ENCODE results near the gene RBM6. TPM values are rescaled to one million over a fixed set of nuclear protein-coding genes. Genes with fewer than 3 reads are reported as not detected.
A peak's percentile ranks its signal among the peaks of the same experiment; 100 is the strongest.

The RBM6 gene
- total and polyA plus RNA-seq, 5 donors from 2014 or later, result 23.1 to 142 (median 26.3) TPM

DNA sequence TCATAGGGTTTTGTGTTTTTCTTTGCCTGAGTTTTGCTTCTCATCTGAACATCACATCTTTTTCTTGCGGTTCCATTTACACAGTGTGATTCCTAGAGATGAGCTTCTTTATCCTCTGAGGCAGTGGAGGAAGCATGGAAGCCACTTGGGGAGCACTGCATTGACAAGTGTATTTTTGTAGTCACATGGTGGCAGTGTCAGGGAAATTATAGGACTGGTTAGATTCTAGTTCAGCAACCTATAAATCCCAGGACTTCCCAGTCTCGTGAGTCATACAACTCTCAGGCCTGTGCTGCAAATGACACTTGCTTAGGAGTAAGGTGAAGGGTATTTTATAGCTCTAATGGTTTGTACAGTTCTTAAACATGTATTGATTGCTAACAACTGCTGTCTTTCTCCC is 58.4 kb downstream of the RBM6 start:
- Histone ChIP-seq H3K27me3 (ENCODE audit: control insufficient read depth, insufficient read depth, low read length) (no peaks in the 10 kb centered on the region), H3K4me1 (ENCODE audit: control insufficient read depth, insufficient read depth, low read length, poor library complexity, severe bottlenecking) (no peaks in the 10 kb centered on the region), H3K4me3 (ENCODE audit: low read depth, low read length) (no peak overlapping the region), H3K36me3 (ENCODE audit: control insufficient read depth, insufficient read depth, low read length) (peaks cover 37% of the 10 kb centered on the region), H3K9me3 (ENCODE audit: control insufficient read depth in 2 of 2, low read length in 2 of 2) (no peaks in the 10 kb centered on the region), H3K27ac (ENCODE audit: insufficient read depth, low read length, poor library complexity, severe bottlenecking) (no peak overlapping the region)
- Mint-ChIP-seq H3K9me3 (no peaks in the 10 kb centered on the region), H3K4me1 (peaks cover 19 to 29% (median 22%) of the 10 kb centered on the region in 4 donors), H3K36me3 (peaks cover 32% of the 10 kb centered on the region), H3K4me3 (no peak overlapping the region), H3K27ac (peak overlapping the region in 2 of 3 donors; percentile 47 to 66), H3K27me3 (no peaks in the 10 kb centered on the region)
- ATAC-seq (ENCODE audit: low read depth in 2 of 2) (no peak), DNase-seq (no peak)

DNA sequence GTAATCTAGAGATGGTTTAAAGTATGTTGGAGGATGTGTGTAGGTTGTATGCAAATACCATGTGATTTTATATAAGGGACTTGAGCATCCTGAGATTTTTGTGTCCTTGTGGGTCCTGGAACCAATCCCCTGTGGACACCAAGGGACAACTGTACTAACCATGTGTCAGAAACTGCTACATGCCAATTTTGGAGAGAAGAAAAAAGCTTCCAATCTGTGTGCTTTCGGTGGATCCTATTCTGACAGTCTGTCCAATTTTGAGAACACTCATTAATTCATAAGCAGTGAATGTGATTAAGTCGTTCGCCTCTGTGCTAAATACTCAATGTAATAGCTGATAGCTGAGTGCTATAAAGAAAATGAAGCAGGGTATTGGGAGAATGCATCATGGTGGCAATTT is 61.6 kb downstream of the RBM6 start:
- Histone ChIP-seq H3K9me3 (ENCODE audit: control insufficient read depth in 2 of 2, low read length in 2 of 2) (no peaks in the 10 kb centered on the region), H3K27me3 (ENCODE audit: control insufficient read depth, insufficient read depth, low read length) (no peaks in the 10 kb centered on the region), H3K4me3 (ENCODE audit: low read depth, low read length) (no peak overlapping the region), H3K4me1 (ENCODE audit: control insufficient read depth, insufficient read depth, low read length, poor library complexity, severe bottlenecking) (no peaks in the 10 kb centered on the region), H3K36me3 (ENCODE audit: control insufficient read depth, insufficient read depth, low read length) (peaks cover 29% of the 10 kb centered on the region), H3K27ac (ENCODE audit: insufficient read depth, low read length, poor library complexity, severe bottlenecking) (no peak overlapping the region)
- ATAC-seq (ENCODE audit: low read depth in 2 of 2), result no peak
- Mint-ChIP-seq H3K4me1 (peaks cover 18 to 25% (median 21%) of the 10 kb centered on the region in 4 donors), H3K4me3 (no peak overlapping the region), H3K27me3 (no peaks in the 10 kb centered on the region), H3K27ac (peak overlapping the region in 2 of 3 donors; percentile 5 to 14), H3K9me3 (no peaks in the 10 kb centered on the region), H3K36me3 (peaks cover 31% of the 10 kb centered on the region)
- DNase-seq, result no peak

DNA sequence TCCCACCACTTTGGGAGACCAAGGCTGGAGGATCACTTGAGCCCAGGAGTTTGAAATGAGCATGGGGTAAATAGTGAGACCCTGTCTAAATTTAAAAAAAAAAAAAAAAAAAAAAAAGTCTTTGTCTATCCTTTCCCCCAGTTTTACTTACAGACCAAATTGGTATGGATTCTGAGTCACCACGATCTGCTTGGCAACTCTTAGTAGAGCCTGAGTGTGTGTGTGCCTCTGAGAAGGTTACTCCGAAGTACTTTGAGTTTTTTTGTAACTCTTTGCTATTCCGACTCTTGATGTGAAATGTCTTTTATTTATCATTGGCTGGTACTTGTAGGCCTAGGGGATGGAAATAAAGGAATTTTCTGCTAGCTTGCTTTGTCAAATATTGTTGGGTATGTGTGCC is 63.3 kb downstream of the RBM6 start:
- no peaks in the 10 kb centered on the region for H3K9me3 Mint-ChIP-seq
- H3K4me1 Mint-ChIP-seq, result peaks cover 7 to 14% (median 11%) of the 10 kb centered on the region in 4 donors
- H3K4me3 Mint-ChIP-seq, result no peak overlapping the region
- Histone ChIP-seq H3K9me3 (ENCODE audit: control insufficient read depth in 2 of 2, low read length in 2 of 2) (no peaks in the 10 kb centered on the region), H3K36me3 (ENCODE audit: control insufficient read depth, insufficient read depth, low read length) (peaks cover 32% of the 10 kb centered on the region), H3K27ac (ENCODE audit: insufficient read depth, low read length, poor library complexity, severe bottlenecking) (no peak overlapping the region), H3K27me3 (ENCODE audit: control insufficient read depth, insufficient read depth, low read length) (no peaks in the 10 kb centered on the region), H3K4me3 (ENCODE audit: low read depth, low read length) (no peak overlapping the region), H3K4me1 (ENCODE audit: control insufficient read depth, insufficient read depth, low read length, poor library complexity, severe bottlenecking) (no peaks in the 10 kb centered on the region)
- peak overlapping the region in 2 of 3 donors; percentile 3 to 11 for H3K27ac Mint-ChIP-seq
- DNase-seq, result no peak
- H3K27me3 Mint-ChIP-seq, result no peaks in the 10 kb centered on the region
- ATAC-seq (ENCODE audit: low read depth in 2 of 2), result no peak
- peaks cover 34% of the 10 kb centered on the region for H3K36me3 Mint-ChIP-seq

DNA sequence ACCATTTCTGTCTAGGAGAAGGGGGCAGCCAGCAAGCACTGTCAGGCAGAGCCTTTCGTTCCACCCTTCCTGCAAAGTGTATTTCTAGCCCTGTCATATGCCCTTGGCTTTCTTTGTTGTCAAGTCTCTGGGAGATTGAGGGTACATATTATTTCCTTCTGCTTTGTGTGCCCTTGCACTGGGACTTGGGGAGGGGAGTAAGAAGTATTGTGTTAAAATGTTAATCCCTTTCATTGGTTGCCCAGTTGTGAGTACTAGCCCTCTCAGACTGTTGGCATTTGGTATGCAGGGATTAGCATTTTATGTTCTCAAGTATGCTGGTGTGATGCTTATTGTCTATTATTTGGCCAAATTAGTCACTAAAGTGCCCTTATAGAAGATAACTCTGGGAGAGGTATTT is 63.9 kb downstream of the RBM6 start:
- Histone ChIP-seq H3K36me3 (ENCODE audit: control insufficient read depth, insufficient read depth, low read length) (peaks cover 31% of the 10 kb centered on the region), H3K27ac (ENCODE audit: insufficient read depth, low read length, poor library complexity, severe bottlenecking) (no peak overlapping the region), H3K9me3 (ENCODE audit: control insufficient read depth in 2 of 2, low read length in 2 of 2) (no peaks in the 10 kb centered on the region), H3K4me3 (ENCODE audit: low read depth, low read length) (no peak overlapping the region), H3K4me1 (ENCODE audit: control insufficient read depth, insufficient read depth, low read length, poor library complexity, severe bottlenecking) (no peaks in the 10 kb centered on the region), H3K27me3 (ENCODE audit: control insufficient read depth, insufficient read depth, low read length) (no peaks in the 10 kb centered on the region)
- no peaks in the 10 kb centered on the region for H3K9me3 Mint-ChIP-seq
- ATAC-seq (ENCODE audit: low read depth in 2 of 2) (no peak), DNase-seq (no peak)
- H3K27me3 Mint-ChIP-seq, result no peaks in the 10 kb centered on the region
- H3K4me1 Mint-ChIP-seq, result peaks cover 7 to 15% (median 10%) of the 10 kb centered on the region in 4 donors
- peaks cover 36% of the 10 kb centered on the region for H3K36me3 Mint-ChIP-seq
- H3K4me3 Mint-ChIP-seq, result no peak overlapping the region
- H3K27ac Mint-ChIP-seq, result peak overlapping the region in 2 of 3 donors; percentile 3 to 11

DNA sequence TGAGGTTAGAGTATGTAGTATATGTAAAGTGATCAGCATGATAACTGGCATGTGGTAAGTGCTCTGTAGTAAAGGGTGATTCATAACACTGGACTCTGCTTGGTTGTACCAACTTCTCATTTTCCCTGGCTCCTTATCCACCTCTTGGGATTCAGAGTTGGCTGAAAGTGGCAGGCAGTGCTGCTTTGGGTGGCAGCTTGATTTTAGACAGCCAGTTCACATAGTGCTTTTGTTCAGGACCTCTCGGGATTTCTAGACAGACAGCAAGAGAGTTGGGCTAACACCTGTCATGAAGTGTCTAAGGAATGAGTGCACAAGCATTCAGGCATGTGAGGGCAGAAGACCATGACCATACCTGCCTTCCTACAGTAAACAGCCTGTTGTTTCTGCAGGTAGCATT is 69.0 kb downstream of the RBM6 start:
- H3K4me1 Mint-ChIP-seq, result peaks cover under 1 to 10% (median 7%) of the 10 kb centered on the region in 4 donors
- H3K36me3 Mint-ChIP-seq, result peaks cover 20% of the 10 kb centered on the region
- no peaks in the 10 kb centered on the region for H3K9me3 Mint-ChIP-seq
- no peak overlapping the region for H3K27ac ChIP-seq (ENCODE audit: insufficient read depth, low read length, poor library complexity, severe bottlenecking)
- peak overlapping the region in 1 of 3 donors; percentile 8 for H3K27ac Mint-ChIP-seq
- H3K4me3 ChIP-seq (ENCODE audit: low read depth, low read length), result no peak overlapping the region
- no peaks in the 10 kb centered on the region for H3K27me3 Mint-ChIP-seq
- H3K27me3 ChIP-seq (ENCODE audit: control insufficient read depth, insufficient read depth, low read length), result no peaks in the 10 kb centered on the region
- no peaks in the 10 kb centered on the region for H3K4me1 ChIP-seq (ENCODE audit: control insufficient read depth, insufficient read depth, low read length, poor library complexity, severe bottlenecking)
- no peak for ATAC-seq (ENCODE audit: low read depth in 2 of 2)
- no peaks in the 10 kb centered on the region for H3K9me3 ChIP-seq (ENCODE audit: control insufficient read depth in 2 of 2, low read length in 2 of 2)
- H3K4me3 Mint-ChIP-seq, result no peak overlapping the region
- peaks cover 17% of the 10 kb centered on the region for H3K36me3 ChIP-seq (ENCODE audit: control insufficient read depth, insufficient read depth, low read length)
- no peak for DNase-seq

DNA sequence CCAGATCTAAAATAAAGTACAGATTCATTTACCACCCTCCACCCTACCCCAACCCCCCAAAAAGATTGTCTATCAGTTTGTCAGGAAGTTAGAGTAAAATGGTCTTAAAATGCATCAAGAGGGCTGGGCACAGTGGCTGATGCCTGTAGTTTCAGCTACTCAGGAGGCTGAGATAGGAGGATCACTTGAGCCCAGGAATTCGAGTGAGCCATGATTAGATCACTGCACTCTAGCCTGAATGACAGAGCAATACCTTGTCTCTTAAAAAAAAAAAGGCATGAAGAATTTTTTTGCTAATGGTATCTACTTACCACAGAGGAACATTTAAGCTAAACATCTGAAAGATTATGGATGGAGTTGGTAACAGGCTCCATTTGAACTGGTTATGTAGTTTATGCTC is 71.0 kb downstream of the RBM6 start:
- H3K27me3 Mint-ChIP-seq, result no peaks in the 10 kb centered on the region
- peaks cover 23% of the 10 kb centered on the region for H3K36me3 Mint-ChIP-seq
- peaks cover 0 to under 1% (median 0%) of the 10 kb centered on the region in 7 donors for H3K9me3 Mint-ChIP-seq
- no peak overlapping the region for H3K4me3 ChIP-seq (ENCODE audit: low read depth, low read length)
- H3K27me3 ChIP-seq (ENCODE audit: control insufficient read depth, insufficient read depth, low read length), result no peaks in the 10 kb centered on the region
- no peaks in the 10 kb centered on the region for H3K9me3 ChIP-seq (ENCODE audit: control insufficient read depth in 2 of 2, low read length in 2 of 2)
- H3K27ac Mint-ChIP-seq, result no peak overlapping the region
- no peak for DNase-seq
- no peak overlapping the region for H3K27ac ChIP-seq (ENCODE audit: insufficient read depth, low read length, poor library complexity, severe bottlenecking)
- peaks cover 0 to 9% (median 7%) of the 10 kb centered on the region in 4 donors for H3K4me1 Mint-ChIP-seq
- no peak overlapping the region for H3K4me3 Mint-ChIP-seq
- no peak for ATAC-seq (ENCODE audit: low read depth in 2 of 2)
- no peaks in the 10 kb centered on the region for H3K4me1 ChIP-seq (ENCODE audit: control insufficient read depth, insufficient read depth, low read length, poor library complexity, severe bottlenecking)
- H3K36me3 ChIP-seq (ENCODE audit: control insufficient read depth, insufficient read depth, low read length), result peaks cover 17% of the 10 kb centered on the region

DNA sequence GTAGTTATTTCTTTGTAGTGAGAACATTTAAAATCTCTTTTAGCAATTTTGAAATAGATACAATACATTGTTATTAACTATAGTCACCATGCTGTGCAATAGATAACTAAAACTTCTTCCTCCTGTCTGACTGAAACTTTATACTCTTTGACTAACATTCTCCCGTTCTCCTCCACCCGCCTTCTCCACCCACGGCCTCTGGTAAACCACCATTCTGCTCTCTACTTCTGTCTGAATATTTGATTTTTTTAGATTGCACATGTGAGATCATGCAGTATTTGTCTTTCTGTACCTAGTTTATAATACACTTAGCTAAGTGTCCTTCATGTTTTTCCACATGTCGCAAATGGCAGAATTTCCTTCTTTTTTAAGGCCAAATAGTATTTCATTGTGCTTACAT is 76.0 kb downstream of the RBM6 start:
- no peak overlapping the region for H3K4me3 Mint-ChIP-seq
- no peak overlapping the region for H3K4me3 ChIP-seq (ENCODE audit: low read depth, low read length)
- no peaks in the 10 kb centered on the region for H3K27me3 Mint-ChIP-seq
- no peaks in the 10 kb centered on the region for H3K27me3 ChIP-seq (ENCODE audit: control insufficient read depth, insufficient read depth, low read length)
- no peak for DNase-seq
- H3K36me3 Mint-ChIP-seq, result peaks cover 31% of the 10 kb centered on the region
- H3K27ac Mint-ChIP-seq, result peak overlapping the region in 1 of 3 donors; percentile 3
- no peaks in the 10 kb centered on the region for H3K4me1 ChIP-seq (ENCODE audit: control insufficient read depth, insufficient read depth, low read length, poor library complexity, severe bottlenecking)
- H3K9me3 Mint-ChIP-seq, result peaks cover 0 to 1% (median 0%) of the 10 kb centered on the region in 7 donors
- H3K9me3 ChIP-seq (ENCODE audit: control insufficient read depth in 2 of 2, low read length in 2 of 2), result no peaks in the 10 kb centered on the region
- H3K36me3 ChIP-seq (ENCODE audit: control insufficient read depth, insufficient read depth, low read length), result peaks cover 20% of the 10 kb centered on the region
- peaks cover 0 to 17% (median 7%) of the 10 kb centered on the region in 4 donors for H3K4me1 Mint-ChIP-seq
- no peak for ATAC-seq (ENCODE audit: low read depth in 2 of 2)
- no peak overlapping the region for H3K27ac ChIP-seq (ENCODE audit: insufficient read depth, low read length, poor library complexity, severe bottlenecking)

DNA sequence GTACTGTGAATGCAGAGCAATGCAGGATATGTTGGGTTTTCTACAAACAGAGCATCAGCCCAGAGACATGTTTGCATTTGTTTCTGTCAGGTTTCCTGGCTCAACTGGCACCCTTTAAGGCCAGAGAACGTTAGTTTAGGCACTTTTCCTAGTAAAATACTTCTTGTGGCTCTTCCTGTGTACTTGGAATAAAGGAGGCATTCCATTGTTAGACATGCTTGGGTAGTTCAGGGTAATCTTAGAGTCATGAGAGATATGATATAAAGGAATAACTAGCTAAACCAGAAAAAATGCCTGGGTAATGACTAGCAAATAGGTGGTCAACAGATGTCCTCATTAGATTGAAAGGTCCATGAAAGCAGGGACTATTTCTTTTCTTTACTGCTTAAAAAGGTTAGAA is 88.4 kb downstream of the RBM6 start:
- Mint-ChIP-seq H3K27ac (no peak overlapping the region), H3K4me1 (peaks cover 0 to 17% (median 8%) of the 10 kb centered on the region in 4 donors), H3K4me3 (no peak overlapping the region), H3K27me3 (no peaks in the 10 kb centered on the region), H3K36me3 (peaks cover 33% of the 10 kb centered on the region), H3K9me3 (peaks cover 0 to 4% (median 0%) of the 10 kb centered on the region in 7 donors)
- no peaks in the 10 kb centered on the region for H3K27me3 ChIP-seq (ENCODE audit: control insufficient read depth, insufficient read depth, low read length)
- no peak overlapping the region for H3K27ac ChIP-seq (ENCODE audit: insufficient read depth, low read length, poor library complexity, severe bottlenecking)
- H3K36me3 ChIP-seq (ENCODE audit: control insufficient read depth, insufficient read depth, low read length), result peaks cover 15% of the 10 kb centered on the region
- H3K4me1 ChIP-seq (ENCODE audit: control insufficient read depth, insufficient read depth, low read length, poor library complexity, severe bottlenecking), result no peaks in the 10 kb centered on the region
- H3K4me3 ChIP-seq (ENCODE audit: low read depth, low read length), result no peak overlapping the region
- DNase-seq (no peak), ATAC-seq (ENCODE audit: low read depth in 2 of 2) (no peak)
- H3K9me3 ChIP-seq (ENCODE audit: control insufficient read depth in 2 of 2, low read length in 2 of 2), result no peaks in the 10 kb centered on the region
